HG02759 (cell line): Measurements from ENCODE around the gene C17orf107.
A peak's percentile ranks its signal among the peaks of the same experiment; 100 is the strongest.

ENCODE experiments used
- ATAC-seq: cut with Tn5 transposase; IDR thresholded peaks from one replicate; pipeline ENCODE4 v1.9.1; 2021; ENCODE audit warnings: mild to moderate bottlenecking, moderate library complexity; ENCODE audit not compliant: unreplicated experiment

C17orf107 gene

DNA sequence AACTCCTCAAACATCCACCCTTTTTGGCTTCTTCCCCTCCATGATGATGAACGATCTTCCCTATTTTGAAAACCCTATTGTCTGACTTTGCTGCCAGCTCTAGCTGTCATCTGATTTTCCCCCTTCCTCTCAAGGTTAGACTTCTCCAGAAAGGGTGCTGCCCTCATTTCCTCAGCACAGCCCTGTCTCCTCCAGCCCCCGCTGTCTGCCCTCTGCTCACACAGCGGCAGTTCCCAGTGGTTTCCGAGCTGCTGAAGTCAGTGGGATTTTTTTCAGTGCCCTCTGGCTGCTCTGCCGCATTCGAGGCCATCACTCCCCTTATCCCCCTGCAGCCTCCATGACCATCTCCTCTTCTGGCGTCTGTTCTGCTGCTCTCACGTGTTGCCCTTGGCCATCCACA, 26.6 kb upstream of the C17orf107 start:
- ATAC-seq, result no peak

DNA sequence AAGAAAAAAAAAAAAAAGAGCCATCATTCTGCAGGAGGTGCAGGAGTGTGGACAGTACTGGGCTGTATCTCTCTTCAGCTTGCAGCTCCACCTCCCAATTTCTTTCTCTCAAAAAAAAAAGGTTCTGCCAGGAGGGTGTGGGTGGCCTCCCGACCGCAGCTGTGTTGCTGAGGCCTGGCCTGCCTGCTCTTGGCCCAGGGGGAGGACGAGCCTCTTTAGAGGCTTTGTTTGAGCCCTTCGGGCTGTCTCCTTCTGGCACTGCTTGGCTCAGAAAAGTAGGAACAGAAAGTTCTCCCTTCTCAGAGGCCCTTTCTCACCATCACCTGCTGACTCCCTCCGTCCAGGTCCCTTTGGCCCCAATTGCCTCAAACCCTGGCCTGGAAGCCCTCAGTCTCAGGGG, 22.2 kb upstream of the C17orf107 start:
- ATAC-seq, result no peak

DNA sequence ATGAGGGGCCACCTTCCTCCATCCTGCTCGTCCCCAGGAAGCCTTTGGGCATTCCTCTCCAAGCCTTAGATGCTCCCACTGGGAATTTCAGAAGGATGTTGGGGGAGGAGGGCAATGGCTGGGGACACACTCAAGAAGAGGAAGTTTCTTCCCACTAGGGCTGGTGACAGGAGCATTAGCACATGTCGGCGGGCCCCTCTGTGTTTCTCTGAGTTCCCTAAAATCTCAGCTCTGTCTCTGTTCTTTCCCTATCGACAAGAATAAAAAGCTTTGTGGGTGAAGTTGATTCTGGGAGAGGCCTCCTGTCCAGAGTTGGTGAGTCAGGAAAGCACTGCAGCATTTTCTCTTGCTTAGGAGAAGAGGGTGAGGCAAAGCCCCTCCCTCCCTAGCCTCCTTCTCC, 19.7 kb upstream of the C17orf107 start:
- no peak for ATAC-seq

DNA sequence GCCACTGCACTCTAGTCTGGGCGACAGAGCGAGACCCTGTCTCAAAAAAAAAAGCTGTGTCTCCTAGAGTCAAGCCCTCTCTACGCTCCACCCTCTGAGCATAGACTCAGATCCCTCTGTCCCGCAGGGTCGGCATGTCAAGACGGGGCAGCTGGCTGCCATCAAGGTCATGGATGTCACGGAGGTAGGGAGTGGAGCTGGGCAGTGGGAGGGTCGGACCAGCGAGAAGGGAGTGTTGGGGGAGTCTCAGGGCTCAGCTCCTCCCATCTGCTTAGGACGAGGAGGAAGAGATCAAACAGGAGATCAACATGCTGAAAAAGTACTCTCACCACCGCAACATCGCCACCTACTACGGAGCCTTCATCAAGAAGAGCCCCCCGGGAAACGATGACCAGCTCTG, 18.5 kb upstream of the C17orf107 start:
- ATAC-seq, result no peak

DNA sequence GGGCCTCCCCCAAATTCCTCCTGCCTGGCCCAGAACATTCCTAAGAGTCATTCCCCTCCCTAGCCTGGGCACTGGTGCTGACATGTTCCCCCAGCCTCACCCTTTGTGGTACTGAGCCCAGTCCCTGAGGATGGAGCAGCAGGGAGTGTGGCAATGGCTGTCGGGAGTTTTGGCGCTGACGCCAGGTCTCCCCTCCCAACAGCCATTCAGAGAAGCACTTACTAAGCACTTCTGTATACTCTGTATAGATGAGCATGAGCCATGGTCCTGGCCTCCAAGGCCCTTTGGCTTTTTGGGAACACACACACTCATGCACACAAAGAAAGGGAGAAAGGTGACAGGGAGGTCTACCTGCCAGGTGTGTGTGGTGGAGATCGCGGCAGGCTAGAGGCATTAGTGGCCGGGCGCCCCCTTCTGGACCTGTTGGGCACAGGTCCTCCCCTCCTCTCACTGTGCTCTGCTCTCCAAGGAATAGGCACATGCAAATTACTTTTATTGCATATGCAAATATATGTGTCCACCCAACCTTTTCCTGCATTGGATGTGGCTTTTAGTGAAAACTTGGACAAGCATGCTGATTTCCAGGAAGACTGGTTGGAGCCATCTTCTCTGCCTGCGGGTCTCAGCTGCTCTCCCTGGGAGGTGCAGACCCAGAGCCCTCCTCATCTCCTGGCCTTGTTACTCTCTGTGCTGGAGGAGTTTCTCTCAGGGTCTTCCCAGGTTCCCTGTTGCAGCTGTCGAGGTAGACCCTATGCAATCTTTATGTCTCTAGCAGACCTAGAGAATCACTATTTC, 17.4 kb upstream of the C17orf107 start:
- ATAC-seq, result no peak

DNA sequence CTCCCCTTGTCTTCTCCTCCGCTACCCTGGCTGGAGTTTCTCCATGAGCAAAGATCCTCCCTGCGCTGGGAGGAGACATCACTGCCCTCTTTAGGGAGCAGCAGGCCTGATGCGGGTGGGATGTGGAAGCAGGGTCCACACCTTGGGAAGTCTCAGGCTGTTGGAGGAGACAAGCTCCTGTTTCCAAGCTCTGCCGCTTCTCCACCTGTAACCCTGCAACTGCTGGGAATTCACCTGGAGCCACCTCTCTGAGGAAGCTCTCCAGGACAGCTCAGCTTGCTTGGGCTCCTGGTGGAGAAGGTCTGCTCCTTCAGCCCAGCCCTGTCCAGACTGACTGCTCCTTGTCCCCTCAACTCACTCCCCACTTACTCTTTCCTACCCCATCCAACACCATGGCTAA, 14.8 kb upstream of the C17orf107 start:
- ATAC-seq, result no peak

- ATAC-seq, result no peak
These were observed 12.5 kb upstream of the C17orf107 start for GRCh38 chr17:4886830-4887229.

GRCh38 chr17:4887581-4887980, 11.8 kb upstream of the C17orf107 start:
- ATAC-seq, result no peak

GRCh38 chr17:4891411-4892410, 7.6 kb upstream of the C17orf107 start:
- ATAC-seq, result no peak

DNA sequence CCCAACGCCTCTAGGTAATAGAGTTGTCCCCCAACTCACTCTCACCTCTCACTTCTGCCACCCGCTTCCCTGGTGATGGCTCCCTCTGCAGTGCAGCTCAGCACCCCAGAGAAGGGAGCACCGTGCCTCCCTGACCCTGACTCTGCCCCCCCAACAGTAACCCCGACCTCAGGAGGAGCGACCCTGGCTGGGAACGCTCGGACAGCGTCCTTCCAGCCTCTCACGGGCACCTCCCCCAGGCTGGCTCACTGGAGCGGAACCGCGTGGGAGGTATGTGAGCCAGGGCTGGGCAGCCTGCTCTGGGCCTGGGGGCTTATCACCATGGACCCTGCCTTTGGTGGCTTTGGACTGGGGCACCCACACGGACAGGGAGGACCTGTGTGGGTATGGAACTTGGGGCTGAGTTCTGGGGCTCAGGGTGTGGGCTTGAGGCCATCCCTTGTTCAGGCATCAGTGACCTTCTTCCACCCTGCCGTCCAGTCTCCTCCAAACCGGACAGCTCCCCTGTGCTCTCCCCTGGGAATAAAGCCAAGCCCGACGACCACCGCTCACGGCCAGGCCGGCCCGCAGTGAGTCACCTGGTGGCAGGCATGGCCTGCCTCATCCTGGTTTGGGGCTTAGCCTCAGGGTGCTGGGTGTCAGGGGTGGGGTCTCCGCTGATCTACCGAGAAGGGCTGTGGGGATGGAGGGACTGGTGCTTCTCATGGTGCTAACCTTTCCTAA, 6.7 kb upstream of the C17orf107 start:
- no peak for ATAC-seq

GRCh38 chr17:4893272-4893671, 6.1 kb upstream of the C17orf107 start:
- no peak for ATAC-seq

DNA sequence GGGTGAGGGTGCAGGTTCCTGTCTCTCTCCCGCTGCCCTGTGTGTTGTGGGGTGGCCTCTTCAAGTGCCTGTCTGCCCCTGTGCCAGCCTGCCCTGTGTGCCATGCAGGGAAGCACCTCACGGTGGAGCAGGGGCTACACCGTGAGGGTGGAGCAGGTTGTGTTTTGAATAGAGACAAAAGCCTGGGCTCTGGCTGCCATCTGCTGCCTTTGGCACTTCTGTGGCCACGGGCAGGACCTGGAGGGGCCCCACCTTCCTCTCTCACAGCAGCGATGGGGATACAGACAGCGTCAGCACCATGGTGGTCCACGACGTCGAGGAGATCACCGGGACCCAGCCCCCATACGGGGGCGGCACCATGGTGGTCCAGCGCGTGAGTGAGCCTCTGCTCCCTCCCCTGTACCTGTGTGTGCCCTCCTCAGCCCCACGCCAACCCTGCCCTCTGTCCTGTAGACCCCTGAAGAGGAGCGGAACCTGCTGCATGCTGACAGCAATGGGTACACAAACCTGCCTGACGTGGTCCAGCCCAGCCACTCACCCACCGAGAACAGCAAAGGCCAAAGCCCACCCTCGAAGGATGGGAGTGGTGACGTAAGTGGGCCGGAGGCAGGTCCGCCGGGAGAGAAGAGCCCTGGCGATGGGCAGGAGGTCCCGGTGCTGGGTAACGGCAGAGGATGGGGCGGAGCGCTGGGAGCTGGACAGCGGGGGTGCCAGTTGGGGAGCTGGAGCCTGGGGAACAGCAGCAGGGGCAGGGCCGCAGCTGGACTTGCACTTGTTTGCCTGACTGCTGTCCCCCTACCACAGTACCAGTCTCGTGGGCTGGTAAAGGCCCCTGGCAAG, 5.4 kb upstream of the C17orf107 start:
- no peak for ATAC-seq

GRCh38 chr17:4895121-4895520, 4.2 kb upstream of the C17orf107 start:
- no peak for ATAC-seq

GRCh38 chr17:4895657-4896331, 3.5 kb upstream of the C17orf107 start:
- no peak for ATAC-seq

GRCh38 chr17:4896332-4897197, 2.8 kb upstream of the C17orf107 start:
- no peak for ATAC-seq

DNA sequence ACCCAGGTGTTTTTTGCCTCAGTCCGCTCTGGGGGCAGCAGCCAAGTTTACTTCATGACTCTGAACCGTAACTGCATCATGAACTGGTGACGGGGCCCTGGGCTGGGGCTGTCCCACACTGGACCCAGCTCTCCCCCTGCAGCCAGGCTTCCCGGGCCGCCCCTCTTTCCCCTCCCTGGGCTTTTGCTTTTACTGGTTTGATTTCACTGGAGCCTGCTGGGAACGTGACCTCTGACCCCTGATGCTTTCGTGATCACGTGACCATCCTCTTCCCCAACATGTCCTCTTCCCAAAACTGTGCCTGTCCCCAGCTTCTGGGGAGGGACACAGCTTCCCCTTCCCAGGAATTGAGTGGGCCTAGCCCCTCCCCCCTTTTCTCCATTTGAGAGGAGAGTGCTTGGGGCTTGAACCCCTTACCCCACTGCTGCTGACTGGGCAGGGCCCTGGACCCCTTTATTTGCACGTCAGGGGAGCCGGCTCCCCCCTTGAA, 2.1 kb upstream of the C17orf107 start:
- ATAC-seq, result no peak

DNA sequence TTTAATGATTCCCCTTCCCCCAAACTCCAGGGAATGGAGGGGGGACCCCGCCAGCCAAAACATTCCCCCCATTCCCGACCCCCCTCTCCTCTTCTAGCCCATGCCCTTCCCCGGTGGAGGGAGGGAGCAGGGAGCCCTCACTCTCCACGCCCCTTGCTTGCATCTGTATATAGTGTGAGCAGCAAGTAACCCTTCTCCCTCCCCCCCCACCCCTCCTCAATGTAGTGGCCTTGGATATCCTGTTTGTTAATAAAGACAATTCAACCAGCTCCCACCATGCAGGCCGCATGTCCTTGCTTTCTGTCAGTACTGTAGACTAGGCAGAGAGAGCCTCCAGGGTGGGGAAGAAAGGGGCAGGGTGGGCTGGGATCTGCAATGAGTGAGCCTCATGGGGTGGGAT, 1.6 kb upstream of the C17orf107 start:
- no peak for ATAC-seq

DNA sequence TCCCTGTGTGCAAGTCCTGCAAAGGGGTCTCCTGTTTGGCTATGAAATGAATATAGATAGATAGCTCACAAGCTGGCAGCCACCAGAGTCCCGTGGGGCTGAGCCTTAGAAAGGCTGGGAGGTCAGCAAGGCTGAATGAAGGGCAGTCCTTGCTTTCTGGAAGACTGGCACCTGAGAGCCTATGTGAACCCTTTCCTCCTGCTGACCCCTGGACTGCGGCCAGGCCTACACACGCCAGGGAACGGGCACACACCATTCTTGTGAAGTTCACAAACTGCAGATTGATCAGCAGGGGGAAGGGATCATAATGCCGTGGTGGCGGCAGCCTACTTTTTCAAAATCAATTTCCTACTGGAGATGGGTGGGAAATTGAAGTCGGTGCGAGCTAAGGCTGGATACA, 985 bp upstream of the C17orf107 start:
- no peak for ATAC-seq

DNA sequence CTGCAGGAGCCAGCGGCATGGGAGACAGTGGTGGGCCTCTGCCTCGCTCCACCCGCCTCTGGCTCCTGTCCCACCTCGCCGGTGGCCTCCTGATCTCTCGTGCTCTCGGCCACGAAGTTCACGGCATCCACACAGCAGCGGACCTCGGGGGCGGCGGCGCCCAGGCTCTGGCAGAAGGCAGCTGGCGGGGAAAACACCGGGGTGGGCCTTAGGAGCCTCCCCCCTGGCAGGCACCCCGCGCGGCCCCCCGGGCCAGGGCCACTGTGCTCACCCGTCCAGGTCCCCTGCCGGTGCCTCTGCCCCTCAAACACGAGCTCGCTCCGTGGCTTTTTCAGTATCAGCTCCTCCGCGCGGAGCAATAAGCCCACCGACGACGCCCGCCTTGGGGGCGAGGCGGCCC, 409 bp upstream of the C17orf107 start:
- peak; percentile 10 for ATAC-seq
